GM18951 (cell line): ENCODE results near the gene ADCY6.
"Not testable (repeated sequence)": the region's sequence is repeated elsewhere in the genome, so short reads cannot be mapped to it uniquely, and the experiment has no call there.

Experiments
- POLR2A ChIP-seq: IDR thresholded peaks from 4 replicates; pipeline ENCODE4 v1.6.1; 2011; ENCODE audit warnings: mild to moderate bottlenecking; ENCODE audit not compliant: insufficient read length, insufficient read depth; ENCODE audit errors: extremely low read depth
- in situ Hi-C: fragments of 300-500 bp; cut with MboI; formaldehyde crosslinking; loops from one replicate; pipeline ENCODE4 v1.12.0; 2022; ENCODE audit warnings: low sequenced_read_pairs, mixed read lengths, inconsistent platforms; ENCODE audit not compliant: unreplicated experiment

Gene ADCY6

GRCh38 chr12:48739618-48740269 lies 49.1 kb downstream of the ADCY6 start:
- in situ Hi-C loops, result no loop called here
- TF ChIP-seq POLR2A, result no peak

DNA sequence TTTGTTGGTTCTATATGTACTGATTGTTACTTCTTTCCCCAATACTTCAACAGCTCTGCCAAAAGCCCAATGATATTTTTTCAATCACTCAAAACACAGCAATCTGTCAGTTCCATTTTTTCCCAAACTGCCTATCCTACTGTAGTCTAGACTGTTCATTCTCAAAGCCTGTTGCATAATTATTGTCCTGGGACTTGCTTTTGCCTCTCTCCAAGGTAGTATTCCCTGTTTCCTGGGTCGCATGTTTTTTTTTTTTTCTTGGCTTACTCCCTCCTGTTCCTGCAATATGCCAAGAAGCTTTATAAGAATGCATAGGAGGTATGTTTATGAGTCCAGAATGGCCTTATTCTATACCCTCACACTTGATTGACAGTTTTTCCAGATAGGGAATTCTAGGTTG lies 52.4 kb downstream of the ADCY6 start:
- no peak for TF ChIP-seq POLR2A
- in situ Hi-C loops, result no loop called here

- no peak for TF ChIP-seq POLR2A
- in situ Hi-C loops, result no loop called here
Observed at GRCh38 chr12:48728807-48729206, 60.1 kb downstream of the ADCY6 start.

DNA sequence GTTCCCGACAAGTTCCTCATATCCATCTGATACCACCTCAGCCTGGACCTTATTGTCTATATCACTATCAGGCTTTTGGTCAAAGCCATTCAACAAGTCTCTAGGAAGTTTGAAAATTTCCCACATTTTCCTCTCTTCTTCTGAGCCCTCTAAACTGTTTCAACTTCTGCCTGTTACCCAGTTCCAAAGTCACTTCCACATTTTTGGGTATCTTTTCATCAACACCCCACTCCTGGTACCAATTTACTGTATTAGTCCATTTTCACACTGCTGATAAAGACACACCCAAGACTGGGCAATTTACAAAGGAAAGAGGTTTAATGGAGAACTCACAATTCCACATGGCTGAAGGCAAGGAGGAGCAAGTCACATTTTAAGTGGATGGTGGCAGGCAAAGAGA lies 68.2 kb downstream of the ADCY6 start:
- in situ Hi-C loops, result not testable (repeated sequence)

GRCh38 chr12:48720171-48720570 lies 68.7 kb downstream of the ADCY6 start:
- in situ Hi-C loops, result not testable (repeated sequence)

- in situ Hi-C loops, result not testable (repeated sequence)
Observed at GRCh38 chr12:48719002-48719401, 69.9 kb downstream of the ADCY6 start.

- TF ChIP-seq POLR2A, result no peak
- in situ Hi-C loops, result no loop called here
Observed at GRCh38 chr12:48717252-48717695, 71.6 kb downstream of the ADCY6 start.

GRCh38 chr12:48716493-48717251 lies 72.2 kb downstream of the ADCY6 start, which contains the start of gene CCNT1:
Gene CCNT1, minus strand, starts transcription at chr12:48716707. Its CDS starts 32 bp downstream, at chr12:48716675.
- TF ChIP-seq POLR2A, result peak; percentile 77
- in situ Hi-C loops, result no loop called here
